Measurements from ENCODE around the gene SNAPIN. TPM values are rescaled to one million over a fixed set of nuclear protein-coding genes. Genes with fewer than 3 reads are reported as not detected.

SNAPIN gene
- total RNA-seq: 44.8 and 69.8 TPM in 2 replicates

GRCh38 chr1:153658400-153659174, at the start of gene SNAPIN:
Gene SNAPIN (plus strand): TSS chr1:153658703. CDS start chr1:153658744, 41 bp downstream.

GRCh38 chr1:153612755-153613331, 45.7 kb upstream of the SNAPIN start, which contains the start of gene S100A16:
Gene S100A16 (minus strand): TSS chr1:153613137. CDS start chr1:153608151, 4,986 bp downstream.

GRCh38 chr1:153616144-153616916, 42.2 kb upstream of the SNAPIN start, which contains the start of gene S100A14:
Gene S100A14 (minus strand): TSS chr1:153616325. CDS start chr1:153615858, 467 bp downstream.

DNA sequence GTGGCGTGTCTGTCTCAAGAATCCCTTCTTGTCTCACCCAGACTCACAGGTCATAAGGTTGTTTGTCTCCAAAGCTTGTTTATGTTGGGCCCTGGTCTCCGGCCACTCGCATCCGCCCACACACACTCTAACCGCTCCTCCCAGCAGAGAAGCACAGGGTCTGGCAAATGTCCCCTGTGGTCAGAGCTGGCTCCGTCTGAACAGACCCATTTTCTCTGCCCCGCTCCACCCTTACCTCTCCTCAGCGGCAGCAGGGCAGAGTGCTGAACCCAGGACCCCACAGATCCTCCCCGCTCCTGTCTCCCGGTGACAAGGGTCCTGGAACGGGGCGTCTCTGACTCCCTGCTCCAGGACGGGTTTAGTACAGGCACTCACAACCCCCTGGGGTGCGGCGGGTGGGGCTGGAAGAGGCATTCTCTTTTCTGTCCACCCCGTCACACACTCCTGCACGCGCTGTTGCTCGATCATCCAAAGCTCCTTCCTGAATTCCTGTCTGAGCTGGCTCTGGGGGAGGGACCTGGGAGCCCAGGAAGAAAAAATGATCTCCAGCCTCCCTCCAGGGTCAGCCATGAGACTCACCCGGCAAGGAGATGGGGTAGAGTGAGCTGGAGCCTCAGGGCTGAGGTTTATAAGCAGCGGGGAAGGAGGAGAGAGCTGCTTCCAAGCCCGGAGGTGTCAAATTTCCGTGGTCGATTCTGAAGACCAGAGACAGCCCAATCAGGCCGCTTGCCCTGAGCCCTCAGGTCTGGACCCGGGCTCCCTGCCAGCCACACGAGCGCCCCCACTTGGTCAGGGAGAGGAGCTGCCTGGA, 31.4 kb upstream of the SNAPIN start, which contains the start of gene S100A13:
Gene S100A13, minus strand, starts transcription at position 602 of the 811 bp plus-strand sequence. CDS start 1,033 bp downstream, outside the sequence.

DNA sequence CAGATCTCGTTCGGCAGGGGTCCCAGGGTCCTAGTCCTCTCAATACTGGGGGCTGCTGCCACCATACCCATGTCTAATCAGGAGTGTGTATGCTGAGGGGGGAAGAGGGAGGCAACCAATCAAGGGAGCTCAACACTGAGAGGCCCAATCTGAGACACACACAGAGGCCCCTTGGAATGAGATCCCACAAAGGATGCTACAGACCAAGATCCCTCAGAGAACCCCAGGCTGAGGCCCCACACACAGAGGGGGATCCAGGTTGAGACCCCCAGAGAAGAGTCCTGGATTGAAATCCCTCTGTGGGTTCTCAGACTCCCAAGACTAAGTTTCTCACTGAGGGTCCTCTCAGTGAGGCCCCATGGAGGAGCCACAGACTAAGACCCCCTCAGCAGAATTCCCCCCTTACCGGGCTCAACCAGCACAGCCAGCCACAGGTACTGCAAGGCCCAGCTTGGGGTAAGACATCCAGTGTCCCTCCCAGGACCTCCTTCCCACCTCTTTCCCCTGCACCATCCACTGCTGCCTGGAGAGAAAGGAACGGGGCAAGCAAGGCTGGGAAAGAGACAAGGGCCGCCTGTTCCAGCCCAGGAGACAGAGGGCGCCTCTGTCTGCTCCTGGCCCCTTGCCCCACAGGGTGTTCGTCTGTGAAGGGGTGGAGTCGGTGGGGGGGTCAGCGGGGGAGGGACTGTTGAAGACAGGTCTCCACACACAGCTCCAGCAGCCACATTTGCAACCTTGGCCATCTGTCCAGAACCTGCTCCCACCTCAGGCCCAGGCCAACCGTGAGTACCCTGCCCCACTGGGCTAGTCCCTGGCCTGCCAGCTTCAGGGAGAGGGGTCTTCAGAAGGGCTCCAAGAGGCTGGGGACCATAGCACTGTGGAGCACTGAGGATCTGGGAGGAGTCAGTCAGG, 30.5 kb upstream of the SNAPIN start, which contains the start of gene S100A1:
Gene S100A1, plus strand, starts transcription at position 720 of the 912 bp plus-strand sequence. CDS start 2,088 bp downstream, outside the sequence.

GRCh38 chr1:153633754-153634665, 24.5 kb upstream of the SNAPIN start, which contains the start of gene CHTOP:
Gene CHTOP (plus strand): TSS chr1:153634066. CDS start chr1:153636589, 2,523 bp downstream.

DNA sequence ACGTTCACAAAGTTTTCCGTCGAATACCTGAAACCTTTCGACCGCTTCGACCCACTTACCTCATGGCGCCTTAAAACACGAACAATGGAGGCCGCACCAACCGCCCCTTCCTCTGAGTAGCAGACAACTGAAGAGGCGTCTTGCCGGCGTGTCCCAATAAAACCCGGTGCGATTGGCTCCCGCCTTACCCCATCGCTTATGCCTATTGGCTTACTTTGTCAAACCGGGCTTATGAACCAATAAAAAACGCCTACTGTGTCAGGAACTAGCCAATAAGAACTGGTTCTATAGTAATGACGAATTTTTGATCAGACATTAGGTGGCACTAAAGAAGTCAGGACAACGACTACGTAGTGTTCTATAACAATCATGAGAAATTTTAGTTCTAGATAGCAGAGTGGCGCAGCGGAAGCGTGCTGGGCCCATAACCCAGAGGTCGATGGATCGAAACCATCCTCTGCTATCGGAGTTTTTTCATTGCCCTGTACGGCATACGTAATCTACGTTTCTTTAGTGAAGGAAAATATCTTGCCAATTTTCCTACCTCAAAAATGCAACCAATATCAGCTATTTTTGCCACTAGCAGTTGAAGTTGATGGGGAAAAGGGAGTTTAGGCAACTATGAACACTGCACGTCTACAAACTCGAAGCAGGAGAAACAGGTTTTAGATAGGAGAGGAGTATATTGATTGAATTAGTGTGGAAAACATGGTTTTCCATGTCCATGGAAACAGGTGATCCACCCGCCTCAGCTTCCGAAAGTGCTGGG, 12.5 kb downstream of the SNAPIN start, which contains the start of gene ILF2:
Gene ILF2, minus strand, starts transcription at position 135 of the 769 bp plus-strand sequence. Its CDS starts 71 bp downstream, at position 64.

GRCh38 chr1:153678519-153679336, 20.2 kb downstream of the SNAPIN start, which contains the start of gene NPR1:
Gene NPR1 (plus strand): TSS chr1:153678688. CDS start chr1:153679109, 421 bp downstream.

Small RNA genes lying within 50 kb of the gene (small RNA-seq; reads per million reads assigned to genes)
- gene MIR8083: not detected
- not detected for gene RN7SL372P

Other genes with a start within 250 kb of the SNAPIN start
- not detected in 2 replicates for gene S100A7A, start 242.2 kb upstream of the SNAPIN start, total RNA-seq
- not detected in 2 replicates for gene S100A7, start 198.1 kb upstream of the SNAPIN start, total RNA-seq
- 902 and 2,842 TPM in 2 replicates for gene S100A6, start 122.7 kb upstream of the SNAPIN start, total RNA-seq
- not detected in 2 replicates for gene S100A5, start 117.8 kb upstream of the SNAPIN start, total RNA-seq
- 178 and 253 TPM in 2 replicates for gene S100A4, start 112.9 kb upstream of the SNAPIN start, total RNA-seq
- 13.0 and 31.2 TPM in 2 replicates for gene S100A3, start 109.4 kb upstream of the SNAPIN start, total RNA-seq
- gene S100A2, start 92.9 kb upstream of the SNAPIN start, total RNA-seq: 5.2 and 8.2 TPM in 2 replicates
- 266 and 918 TPM in 2 replicates for gene S100A16, start 45.6 kb upstream of the SNAPIN start, total RNA-seq
- 207 and 362 TPM in 2 replicates for gene S100A14, start 42.4 kb upstream of the SNAPIN start, total RNA-seq
- gene S100A13, start 31.2 kb upstream of the SNAPIN start, total RNA-seq: 89.6 and 125 TPM in 2 replicates
- 0.39 TPM in 1 of 2 replicates, not detected in the other for gene S100A1, start 30.3 kb upstream of the SNAPIN start, total RNA-seq
- 44.0 and 49.0 TPM in 2 replicates for gene CHTOP, start 24.6 kb upstream of the SNAPIN start, total RNA-seq
- gene ILF2, start 12.3 kb downstream of the SNAPIN start, total RNA-seq: 147 and 215 TPM in 2 replicates
- gene NPR1, start 20.0 kb downstream of the SNAPIN start, total RNA-seq: 0.22 and 0.39 TPM in 2 replicates
- gene INTS3, start 69.3 kb downstream of the SNAPIN start, total RNA-seq: 44.8 and 45.4 TPM in 2 replicates
- 23.9 and 24.5 TPM in 2 replicates for gene SLC27A3, start 116.7 kb downstream of the SNAPIN start, total RNA-seq